Measurements from ENCODE around the gene NIP7. TPM values are rescaled to one million over a fixed set of nuclear protein-coding genes. Genes with fewer than 3 reads are reported as not detected.

NIP7 gene
- total and polyA plus RNA-seq, 2 donors (not counting 3 experiments of a cell fraction or from before 2014, with no cell fraction given): 8.8 to 46.8 TPM

- peaks cover 2% of the 10 kb centered on the region for H3K79me2 ChIP-seq (ENCODE audit: control insufficient read depth, insufficient read depth, low read length)
- no peak overlapping the region for H3K4me3 ChIP-seq (replicated peaks in 1 of 3; ENCODE audit: insufficient read depth in 1 of 3, low read depth in 1 of 3, low read length in 3 of 3)
- no peak overlapping the region for H2AFZ ChIP-seq (ENCODE audit: low read depth, low read length)
- no peaks in the 10 kb centered on the region for H3K9me1 ChIP-seq (replicated peaks; ENCODE audit: control insufficient read depth, extremely low read depth, insufficient read depth, low read length)
- peaks cover 10% of the 10 kb centered on the region for H3K4me1 ChIP-seq (ENCODE audit: control insufficient read depth, extremely low read depth, insufficient read depth, low read length)
- no peak overlapping the region for H3K4me2 ChIP-seq (ENCODE audit: insufficient read depth, low read length)
- no peak overlapping the region for H3K27ac ChIP-seq (ENCODE audit: insufficient read depth, low read depth, low read length)
- H3K9me3 ChIP-seq (replicated peaks; ENCODE audit: control insufficient read depth, insufficient read depth, low read length): no peaks in the 10 kb centered on the region
- no peak for FAIRE-seq
- TF ChIP-seq CTCF (IDR thresholded peaks at IDR 0.05; ENCODE audit: extremely low read depth in 1 of 2, insufficient read depth in 1 of 2, low read depth in 1 of 2, low read length in 2 of 2): no peak
- TF ChIP-seq MAX (IDR thresholded peaks at IDR 0.05; ENCODE audit: insufficient read depth, insufficient read length): no peak
- TF ChIP-seq EZH2 (IDR thresholded peaks at IDR 0.05; ENCODE audit: borderline replicate concordance, low read depth, low read length, severe bottlenecking): no peak
- dilution Hi-C loops (cut with MboI; ENCODE audit: extremely low pct_ligation_motif_present, low sequenced_read_pairs) (no loop called here), intact Hi-C loops (cut with micrococcal nuclease) (no loop called here)
- H3K27me3 ChIP-seq (ENCODE audit: control insufficient read depth in 2 of 2, insufficient read depth in 2 of 2, low read length in 2 of 2): no peaks in the 10 kb centered on the region
- ChIA-PET POLR2A (no interaction called here), CTCF (interaction anchor here (1.4 kb wide), 1 partner anchor 10 kb away, joined by 3 read pairs; no protein-coding TSS in a partner anchor)
- BruUV-seq (replicated peaks): no TSS peak
- no peak overlapping the region for H3K9ac ChIP-seq (replicated peaks; ENCODE audit: extremely low read depth, insufficient read depth, low read length)
- peaks cover 8 to 13% of the 10 kb centered on the region in 2 experiments for H3K36me3 ChIP-seq (ENCODE audit: control insufficient read depth in 2 of 2, extremely low read depth in 1 of 2, insufficient read depth in 2 of 2, low read length in 2 of 2)
- DNase-seq (ENCODE audit: low read depth, low spot score): peak; percentile 11
- H4K20me1 ChIP-seq (replicated peaks; ENCODE audit: control insufficient read depth, extremely low read depth, insufficient read depth, low read length): no peaks in the 10 kb centered on the region
Measured at GRCh38 chr16:69371564-69371963, 32.0 kb downstream of the NIP7 start.

- Histone ChIP-seq H2AFZ (ENCODE audit: low read depth, low read length) (no peak overlapping the region), H3K4me2 (ENCODE audit: insufficient read depth, low read length) (no peak overlapping the region), H3K27me3 (ENCODE audit: control insufficient read depth in 2 of 2, insufficient read depth in 2 of 2, low read length in 2 of 2) (no peaks in the 10 kb centered on the region), H3K79me2 (ENCODE audit: control insufficient read depth, insufficient read depth, low read length) (no peaks in the 10 kb centered on the region), H4K20me1 (replicated peaks; ENCODE audit: control insufficient read depth, extremely low read depth, insufficient read depth, low read length) (no peaks in the 10 kb centered on the region), H3K27ac (ENCODE audit: insufficient read depth, low read depth, low read length) (no peak overlapping the region), H3K9me3 (replicated peaks; ENCODE audit: control insufficient read depth, insufficient read depth, low read length) (no peaks in the 10 kb centered on the region), H3K9me1 (replicated peaks; ENCODE audit: control insufficient read depth, extremely low read depth, insufficient read depth, low read length) (no peaks in the 10 kb centered on the region), H3K4me3 (replicated peaks in 1 of 3; ENCODE audit: insufficient read depth in 1 of 3, low read depth in 1 of 3, low read length in 3 of 3) (no peak overlapping the region), H3K36me3 (ENCODE audit: control insufficient read depth in 2 of 2, extremely low read depth in 1 of 2, insufficient read depth in 2 of 2, low read length in 2 of 2) (peaks cover 2 to 9% of the 10 kb centered on the region in 2 experiments), H3K9ac (replicated peaks; ENCODE audit: extremely low read depth, insufficient read depth, low read length) (no peak overlapping the region), H3K4me1 (ENCODE audit: control insufficient read depth, extremely low read depth, insufficient read depth, low read length) (peaks cover 8% of the 10 kb centered on the region)
- no peak for FAIRE-seq
- TF ChIP-seq FOS (IDR thresholded peaks at IDR 0.05; ENCODE audit: borderline replicate concordance, insufficient read depth, low read length): no peak
- DNase-seq (ENCODE audit: low read depth, low spot score): no peak
- ChIA-PET POLR2A (no interaction called here), CTCF (interaction anchor here (0.9 to 1.4 kb wide), 2 partner anchors 9 to 23 kb away, joined by 3 to 4 read pairs; no protein-coding TSS in a partner anchor)
- intact Hi-C loops (cut with micrococcal nuclease) (no loop called here), dilution Hi-C loops (cut with MboI; ENCODE audit: extremely low pct_ligation_motif_present, low sequenced_read_pairs) (no loop called here)
- no TSS peak for BruUV-seq (replicated peaks)
Measured at GRCh38 chr16:69373019-69373418, 33.4 kb downstream of the NIP7 start.
